Mesendoderm (in vitro differentiated cells): ENCODE results near the gene TENM4.

Experiments used
- DNase-seq: peaks from one replicate; pipeline ENCODE4 v3.0.0; 2013
- H2AK5ac ChIP-seq: 2 replicates; pipeline ENCODE4 v1.6.1; 2013; ENCODE audit warnings: low read length, inconsistent platforms
- H2BK120ac ChIP-seq: 2 replicates; pipeline ENCODE4 v1.6.1; 2013; ENCODE audit warnings: low read depth, mild to moderate bottlenecking, low read length, moderate library complexity, mixed read lengths
- H2BK15ac ChIP-seq: replicated peaks from 2 replicates; pipeline ENCODE4 v1.6.1; 2013; ENCODE audit warnings: low read depth, mild to moderate bottlenecking, moderate library complexity
- H2BK5ac ChIP-seq: 2 replicates; pipeline ENCODE4 v1.6.1; 2013; ENCODE audit warnings: low read length, inconsistent platforms
- H3K18ac ChIP-seq: 2 replicates; pipeline ENCODE4 v1.6.1; 2013; ENCODE audit warnings: mild to moderate bottlenecking, low read length, mixed read lengths
- H3K23ac ChIP-seq: one replicate; pipeline ENCODE4 v1.6.1; 2013; ENCODE audit warnings: low read length
- H3K27ac ChIP-seq: 2 replicates; pipeline ENCODE4 v1.5.1; 2013; ENCODE audit warnings: low read depth, mild to moderate bottlenecking, inconsistent platforms, low read length, moderate library complexity
- H3K27me3 ChIP-seq: 2 replicates; pipeline ENCODE4 v1.6.1; 2013; ENCODE audit warnings: low read length, control low read depth, mild to moderate bottlenecking, inconsistent platforms; ENCODE audit not compliant: insufficient read depth, poor library complexity
- H3K36me3 ChIP-seq: 2 replicates; pipeline ENCODE4 v1.6.1; 2013; ENCODE audit warnings: low read length, inconsistent platforms; ENCODE audit not compliant: control insufficient read depth, insufficient read depth
- H3K4ac ChIP-seq: one replicate; pipeline ENCODE4 v1.6.1; 2013; ENCODE audit warnings: low read depth, mild to moderate bottlenecking, low read length, moderate library complexity
- H3K4me1 ChIP-seq: 2 replicates; pipeline ENCODE4 v1.6.1; 2013; ENCODE audit warnings: low read depth, low read length, inconsistent platforms; ENCODE audit not compliant: control insufficient read depth
- H3K4me2 ChIP-seq: 2 replicates; pipeline ENCODE4 v1.6.1; 2013; ENCODE audit warnings: low read length
- H3K4me3 ChIP-seq: 2 replicates; pipeline ENCODE4 v1.5.1; 2013; ENCODE audit warnings: mild to moderate bottlenecking, low read length
- H3K56ac ChIP-seq: one replicate; pipeline ENCODE4 v1.6.1; 2013; ENCODE audit warnings: low read length
- H3K79me1 ChIP-seq: 2 replicates; pipeline ENCODE4 v1.6.1; 2013; ENCODE audit warnings: low read length, inconsistent platforms
- H3K79me2 ChIP-seq: 2 replicates; pipeline ENCODE4 v1.6.1; 2013; ENCODE audit warnings: mild to moderate bottlenecking, low read length; ENCODE audit not compliant: control insufficient read depth, insufficient read depth
- H3K9ac ChIP-seq: 2 replicates; pipeline ENCODE4 v1.6.1; 2013; ENCODE audit warnings: low read length, inconsistent platforms
- H4K5ac ChIP-seq: one replicate; pipeline ENCODE4 v1.6.1; 2013; ENCODE audit warnings: low read length
- H4K8ac ChIP-seq: one replicate; pipeline ENCODE4 v1.6.1; 2013; ENCODE audit warnings: low read depth, mild to moderate bottlenecking, control low read depth, low read length, moderate library complexity
- WGBS: extraction: QIAGEN DNeasy Blood & Tissue Kit; methylation state at CpG from one replicate; pipeline ENCODE4 v1.1.7; 2013; ENCODE audit warnings: low lambda C conversion rate, missing lambda C conversion rate; ENCODE audit not compliant: insufficient coverage; ENCODE audit errors: extremely low coverage; 5-methylcytosine and 5-hydroxymethylcytosine counted together

Gene TENM4

DNA sequence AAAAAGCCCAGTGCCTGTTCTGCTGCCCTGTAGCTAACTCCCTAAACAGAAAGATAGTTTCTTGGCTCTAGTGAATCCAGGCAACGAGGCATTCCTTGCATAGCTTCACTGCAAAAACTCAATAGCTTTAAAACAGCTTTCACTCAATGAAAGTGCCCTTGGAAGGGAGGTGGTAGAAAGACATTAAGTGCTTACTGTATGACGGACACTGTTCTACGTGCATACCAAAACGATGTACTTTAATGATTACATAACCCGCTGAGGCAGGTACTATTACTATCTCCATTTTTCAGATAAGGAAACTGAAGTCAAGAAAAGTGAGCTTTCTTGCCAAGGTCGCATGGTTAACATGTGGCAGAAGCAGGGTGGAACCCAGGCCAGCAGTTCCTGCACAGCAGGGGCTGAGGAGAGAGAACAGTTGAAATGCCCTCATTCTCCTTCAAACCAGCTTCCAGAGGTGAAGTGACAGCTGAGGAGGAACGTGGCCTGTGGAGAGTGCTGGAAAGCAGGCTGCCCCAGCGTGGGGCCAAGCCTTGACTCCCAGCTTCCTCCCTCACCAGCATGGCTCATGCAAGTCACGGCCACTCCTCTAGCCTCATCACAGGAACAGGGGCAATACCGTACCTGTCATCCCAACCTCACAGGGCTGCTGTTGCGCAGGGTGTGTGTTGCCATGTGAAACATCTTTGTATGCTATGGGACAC is 638.6 kb downstream of the TENM4 start:
- Histone ChIP-seq H4K5ac (no peak overlapping the region), H3K4me2 (no peak overlapping the region), H3K79me2 (no peaks in the 10 kb centered on the region), H2BK5ac (no peak overlapping the region), H2BK15ac (no peak overlapping the region), H2BK120ac (no peak overlapping the region), H3K9ac (no peak overlapping the region), H3K23ac (no peak overlapping the region), H4K8ac (no peak overlapping the region), H3K18ac (no peak overlapping the region), H2AK5ac (no peak overlapping the region), H3K56ac (no peak overlapping the region), H3K4me3 (no peak overlapping the region), H3K79me1 (no peaks in the 10 kb centered on the region), H3K27ac (no peak overlapping the region), H3K36me3 (no peaks in the 10 kb centered on the region), H3K4me1 (peaks cover 16% of the 10 kb centered on the region), H3K4ac (no peak overlapping the region), H3K27me3 (no peaks in the 10 kb centered on the region)
- no CpG with 5 or more reads among the region's 11 CpGs for WGBS
- peak; percentile 66 for DNase-seq

DNA sequence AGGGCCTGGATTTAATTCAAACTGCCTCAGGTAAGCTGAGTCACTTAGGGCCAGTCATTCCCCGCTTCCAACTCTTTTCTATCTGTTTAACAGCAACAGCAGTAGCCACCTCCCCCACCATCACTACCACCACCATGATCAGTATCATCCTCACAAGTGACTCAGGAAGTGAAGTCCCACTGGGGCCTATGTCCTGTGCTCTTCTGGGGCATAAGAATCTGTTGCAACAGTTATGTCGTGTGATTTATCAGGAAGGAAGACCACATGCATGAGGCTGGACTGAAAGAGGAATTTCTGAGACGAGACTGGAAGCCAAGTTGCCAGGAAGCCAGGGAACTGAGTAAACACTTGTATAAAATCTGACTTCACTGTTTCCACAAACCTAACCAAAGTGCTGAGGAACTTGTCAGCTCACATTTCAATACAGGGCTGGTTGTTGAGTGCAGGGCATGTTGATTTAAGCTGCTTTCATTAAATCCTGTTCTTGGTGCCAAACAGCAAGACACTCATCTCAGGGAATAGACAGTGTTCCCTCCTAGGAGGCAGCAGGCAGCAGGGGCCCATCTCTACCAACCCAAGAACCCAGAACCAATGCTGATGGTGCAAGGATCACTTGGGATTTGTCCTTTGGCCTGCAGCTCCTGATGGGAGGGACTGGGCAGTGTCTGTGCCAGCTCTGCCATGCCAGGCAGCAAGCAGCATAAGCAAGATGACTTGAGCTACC is 639.5 kb downstream of the TENM4 start:
- no peaks in the 10 kb centered on the region for H3K79me1 ChIP-seq
- H3K9ac ChIP-seq, result no peak overlapping the region
- no peak overlapping the region for H3K4ac ChIP-seq
- no peaks in the 10 kb centered on the region for H3K36me3 ChIP-seq
- peaks cover 16% of the 10 kb centered on the region for H3K4me1 ChIP-seq
- H3K79me2 ChIP-seq, result no peaks in the 10 kb centered on the region
- H4K8ac ChIP-seq, result no peak overlapping the region
- no peak overlapping the region for H3K4me2 ChIP-seq
- peak overlapping the region; percentile 29 for H3K56ac ChIP-seq
- no peak overlapping the region for H2AK5ac ChIP-seq
- H3K18ac ChIP-seq, result no peak overlapping the region
- H3K27me3 ChIP-seq, result no peaks in the 10 kb centered on the region
- no peak overlapping the region for H3K4me3 ChIP-seq
- DNase-seq, result peak; percentile 63
- H3K27ac ChIP-seq, result no peak overlapping the region
- WGBS, result no CpG with 5 or more reads among the region's 3 CpGs
- H2BK15ac ChIP-seq, result no peak overlapping the region
- no peak overlapping the region for H4K5ac ChIP-seq
- H2BK120ac ChIP-seq, result no peak overlapping the region
- no peak overlapping the region for H3K23ac ChIP-seq
- H2BK5ac ChIP-seq, result no peak overlapping the region

DNA sequence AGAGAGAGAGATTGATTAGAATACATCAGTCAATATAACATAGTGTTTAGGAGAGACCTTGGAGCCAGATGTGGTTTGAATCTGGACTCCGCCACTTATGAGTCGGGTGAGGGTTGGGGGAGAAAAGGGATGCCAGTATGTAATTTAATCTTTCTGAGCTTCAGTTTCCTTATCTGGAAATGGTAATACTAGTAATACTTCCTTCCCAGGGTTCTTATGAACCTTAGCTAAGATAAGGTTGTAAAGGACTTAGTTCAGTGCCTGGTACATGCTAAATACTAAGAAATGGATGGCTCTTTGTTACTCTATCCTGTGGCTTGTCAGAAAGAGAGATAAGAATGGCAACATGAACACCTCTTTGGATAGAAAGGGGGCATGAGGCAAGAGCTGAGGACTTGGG is 640.1 kb downstream of the TENM4 start:
- H3K23ac ChIP-seq, result no peak overlapping the region
- WGBS, result no CpG with 5 or more reads among the region's 2 CpGs
- no peak overlapping the region for H2AK5ac ChIP-seq
- H3K79me2 ChIP-seq, result no peaks in the 10 kb centered on the region
- H3K4me2 ChIP-seq, result no peak overlapping the region
- no peak overlapping the region for H3K4me3 ChIP-seq
- no peak overlapping the region for H3K9ac ChIP-seq
- no peak overlapping the region for H4K8ac ChIP-seq
- DNase-seq, result no peak
- H2BK15ac ChIP-seq, result no peak overlapping the region
- H3K4ac ChIP-seq, result no peak overlapping the region
- no peak overlapping the region for H2BK120ac ChIP-seq
- H3K4me1 ChIP-seq, result peaks cover 16% of the 10 kb centered on the region
- no peaks in the 10 kb centered on the region for H3K36me3 ChIP-seq
- no peaks in the 10 kb centered on the region for H3K27me3 ChIP-seq
- no peak overlapping the region for H2BK5ac ChIP-seq
- no peak overlapping the region for H3K56ac ChIP-seq
- no peak overlapping the region for H3K27ac ChIP-seq
- no peaks in the 10 kb centered on the region for H3K79me1 ChIP-seq
- no peak overlapping the region for H3K18ac ChIP-seq
- no peak overlapping the region for H4K5ac ChIP-seq

DNA sequence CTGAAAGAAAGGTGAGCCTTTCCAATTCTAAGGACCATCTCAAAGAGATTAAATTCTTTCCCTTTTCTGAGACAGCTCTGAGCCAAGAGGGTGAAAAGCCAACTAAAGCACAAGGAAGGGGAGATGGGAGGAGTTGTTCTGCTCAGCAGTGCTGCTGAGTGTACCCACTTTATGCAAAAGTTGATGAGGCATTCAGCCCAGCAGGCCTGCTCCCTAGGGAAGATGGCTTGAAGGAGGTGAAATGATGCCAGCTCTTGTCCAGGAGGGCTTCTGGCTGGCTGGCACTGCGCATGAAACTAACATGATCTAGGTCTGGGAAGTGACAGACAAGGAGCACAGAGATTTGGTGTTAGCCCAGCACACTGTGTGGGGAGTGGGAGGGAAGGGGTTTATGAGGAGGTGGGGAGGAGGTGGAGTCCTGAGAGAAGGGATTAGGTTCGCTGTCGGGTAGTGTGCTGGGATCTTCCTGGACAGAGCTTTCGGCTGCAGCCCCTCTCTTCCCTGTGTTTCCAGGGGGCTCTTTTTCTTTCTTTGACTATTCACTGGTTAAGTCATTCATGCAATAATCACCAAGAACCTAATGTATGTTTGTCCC is 640.6 kb downstream of the TENM4 start:
- Histone ChIP-seq H3K4me1 (peaks cover 16% of the 10 kb centered on the region), H3K56ac (peak overlapping the region; percentile 32), H3K18ac (no peak overlapping the region), H3K27ac (no peak overlapping the region), H4K5ac (no peak overlapping the region), H2BK15ac (no peak overlapping the region), H3K79me2 (no peaks in the 10 kb centered on the region), H2AK5ac (no peak overlapping the region), H3K4me2 (no peak overlapping the region), H3K23ac (no peak overlapping the region), H3K4ac (no peak overlapping the region), H3K4me3 (no peak overlapping the region), H4K8ac (no peak overlapping the region), H2BK120ac (no peak overlapping the region), H3K79me1 (no peaks in the 10 kb centered on the region), H2BK5ac (no peak overlapping the region), H3K36me3 (no peaks in the 10 kb centered on the region), H3K27me3 (no peaks in the 10 kb centered on the region), H3K9ac (no peak overlapping the region)
- DNase-seq, result peak; percentile 16
- WGBS, result no CpG with 5 or more reads among the region's 4 CpGs

DNA sequence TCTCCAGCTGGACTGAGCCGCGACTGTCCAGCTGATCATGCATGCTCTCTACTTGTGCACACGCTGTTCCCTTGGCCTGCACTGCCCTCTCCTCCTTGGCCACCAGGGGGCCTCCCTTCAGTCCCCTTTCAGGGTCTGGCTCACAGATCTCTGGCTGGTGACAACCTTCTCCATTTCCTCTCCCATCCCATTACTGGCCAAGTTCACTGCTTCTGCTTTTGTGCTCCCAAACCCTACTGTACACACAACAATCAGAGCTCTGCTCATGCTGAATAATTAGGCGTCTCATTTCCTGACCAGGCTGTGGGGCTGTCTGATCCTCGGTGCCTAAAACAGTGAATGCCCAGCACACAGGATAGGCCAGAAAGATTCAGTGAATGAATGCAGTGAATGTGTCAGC is 642.2 kb downstream of the TENM4 start:
- H3K4me3 ChIP-seq, result no peak overlapping the region
- H3K27ac ChIP-seq, result no peak overlapping the region
- no peaks in the 10 kb centered on the region for H3K79me1 ChIP-seq
- H3K4me2 ChIP-seq, result no peak overlapping the region
- DNase-seq, result peak; percentile 79
- no peak overlapping the region for H2BK15ac ChIP-seq
- no peak overlapping the region for H3K18ac ChIP-seq
- no peak overlapping the region for H3K56ac ChIP-seq
- no peak overlapping the region for H3K23ac ChIP-seq
- no peaks in the 10 kb centered on the region for H3K79me2 ChIP-seq
- H3K27me3 ChIP-seq, result no peaks in the 10 kb centered on the region
- H3K9ac ChIP-seq, result no peak overlapping the region
- no peak overlapping the region for H2AK5ac ChIP-seq
- no peaks in the 10 kb centered on the region for H3K36me3 ChIP-seq
- H4K8ac ChIP-seq, result no peak overlapping the region
- peak overlapping the region; percentile 6 for H2BK5ac ChIP-seq
- no peak overlapping the region for H3K4ac ChIP-seq
- H2BK120ac ChIP-seq, result no peak overlapping the region
- WGBS, result no CpG with 5 or more reads among the region's 5 CpGs
- H3K4me1 ChIP-seq, result peaks cover 16% of the 10 kb centered on the region
- no peak overlapping the region for H4K5ac ChIP-seq
